Neural progenitor cell (in vitro differentiated cells): ENCODE results near the gene OLFML2A. TPM values are rescaled to one million over a fixed set of nuclear protein-coding genes. Genes with fewer than 3 reads are reported as not detected.

Experiments
- DNase-seq: peaks from one replicate; pipeline ENCODE4 v3.0.0-alpha.2; 2016; ENCODE audit warnings: low spot score
- H2AFZ ChIP-seq: fragments of 200-600 bp; sonication (generic); replicated peaks from 2 replicates; pipeline ENCODE4 v1.6.1; 2016; ENCODE audit warnings: antibody characterized with exemption
- H3F3A ChIP-seq: fragments of 200-600 bp; sonication (generic); 2 replicates; pipeline ENCODE4 v1.6.1; 2016; ENCODE audit warnings: antibody characterized with exemption, low read depth
- H3K27ac ChIP-seq: fragments of 200-600 bp; sonication (generic); 2 replicates; pipeline ENCODE4 v1.5.1; 2016; ENCODE audit warnings: mild to moderate bottlenecking
- H3K27me3 ChIP-seq: fragments of 200-600 bp; sonication (generic); 2 replicates; pipeline ENCODE4 v1.6.1; 2016; ENCODE audit warnings: mild to moderate bottlenecking, moderate library complexity
- H3K36me3 ChIP-seq: fragments of 200-600 bp; sonication (generic); 2 replicates; pipeline ENCODE4 v1.5.1; 2016
- H3K4me1 ChIP-seq: fragments of 200-600 bp; sonication (generic); 2 replicates; pipeline ENCODE4 v1.6.1; 2016; ENCODE audit warnings: mixed run types
- H3K4me2 ChIP-seq: fragments of 200-600 bp; sonication (generic); 2 replicates; pipeline ENCODE4 v1.6.1; 2016
- H3K4me3 ChIP-seq: fragments of 200-600 bp; sonication (generic); 2 replicates; pipeline ENCODE4 v1.5.1; 2016
- H3K79me2 ChIP-seq: fragments of 200-600 bp; sonication (generic); 2 replicates; pipeline ENCODE4 v1.6.1; 2016; ENCODE audit warnings: low read depth
- H3K9ac ChIP-seq: fragments of 200-600 bp; sonication (generic); 2 replicates; pipeline ENCODE4 v1.6.1; 2016
- H3K9me3 ChIP-seq: fragments of 200-600 bp; sonication (generic); 2 replicates; pipeline ENCODE4 v1.5.1; 2016; ENCODE audit warnings: low read depth
- H4K20me1 ChIP-seq: fragments of 200-600 bp; sonication (generic); 2 replicates; pipeline ENCODE4 v1.6.1; 2016; ENCODE audit warnings: low read depth
- H3K27ac Mint-ChIP-seq: 3 replicates; pipeline ENCODE4 v1.8.0; 2021; ENCODE audit warnings: mixed read lengths
- H3K27me3 Mint-ChIP-seq: 2 replicates; pipeline ENCODE4 v1.8.0; 2022; ENCODE audit warnings: low read depth, mild to moderate bottlenecking, inconsistent platforms, moderate library complexity, mixed read lengths; ENCODE audit not compliant: insufficient read depth
- H3K36me3 Mint-ChIP-seq: 3 replicates; pipeline ENCODE4 v1.8.0; 2021; ENCODE audit warnings: mixed read lengths
- H3K4me1 Mint-ChIP-seq: 3 replicates; pipeline ENCODE4 v1.8.0; 2021; ENCODE audit warnings: mixed read lengths
- H3K4me3 Mint-ChIP-seq: 3 replicates; pipeline ENCODE4 v1.8.0; 2021; ENCODE audit warnings: mild to moderate bottlenecking, moderate library complexity, mixed read lengths
- H3K9me3 Mint-ChIP-seq: 3 replicates; pipeline ENCODE4 v1.8.0; 2020; ENCODE audit warnings: mixed read lengths
- EZH2 ChIP-seq: fragments of 200-600 bp; sonication (generic); IDR thresholded peaks from 2 replicates; pipeline ENCODE4 v1.6.1; 2017; ENCODE audit warnings: antibody characterized with exemption, mild to moderate bottlenecking, moderate library complexity
- EZH2phosphoT487 ChIP-seq: fragments of 200-600 bp; sonication (generic); IDR thresholded peaks from 2 replicates; pipeline ENCODE4 v1.6.1; 2017; ENCODE audit warnings: antibody characterized with exemption
- total RNA-seq: library from RNA; depleted of rRNA; stranded (reverse); fragments of >200 nt; gene quantifications from 2 replicates; pipeline ENCODE4 v1.2.3, GENCODE V29; 2015; ENCODE audit warnings: low replicate concordance
- TF ChIP-seq, protein P1 (sequence below): fragments of 200-600 bp; sonication (generic); IDR thresholded peaks from 2 replicates; pipeline ENCODE4 v1.5.1; 2017; ENCODE audit warnings: antibody characterized with exemption, mild to moderate bottlenecking

OLFML2A gene
- total RNA-seq, 1 donor from 2014 or later, result 3.1 TPM

DNA sequence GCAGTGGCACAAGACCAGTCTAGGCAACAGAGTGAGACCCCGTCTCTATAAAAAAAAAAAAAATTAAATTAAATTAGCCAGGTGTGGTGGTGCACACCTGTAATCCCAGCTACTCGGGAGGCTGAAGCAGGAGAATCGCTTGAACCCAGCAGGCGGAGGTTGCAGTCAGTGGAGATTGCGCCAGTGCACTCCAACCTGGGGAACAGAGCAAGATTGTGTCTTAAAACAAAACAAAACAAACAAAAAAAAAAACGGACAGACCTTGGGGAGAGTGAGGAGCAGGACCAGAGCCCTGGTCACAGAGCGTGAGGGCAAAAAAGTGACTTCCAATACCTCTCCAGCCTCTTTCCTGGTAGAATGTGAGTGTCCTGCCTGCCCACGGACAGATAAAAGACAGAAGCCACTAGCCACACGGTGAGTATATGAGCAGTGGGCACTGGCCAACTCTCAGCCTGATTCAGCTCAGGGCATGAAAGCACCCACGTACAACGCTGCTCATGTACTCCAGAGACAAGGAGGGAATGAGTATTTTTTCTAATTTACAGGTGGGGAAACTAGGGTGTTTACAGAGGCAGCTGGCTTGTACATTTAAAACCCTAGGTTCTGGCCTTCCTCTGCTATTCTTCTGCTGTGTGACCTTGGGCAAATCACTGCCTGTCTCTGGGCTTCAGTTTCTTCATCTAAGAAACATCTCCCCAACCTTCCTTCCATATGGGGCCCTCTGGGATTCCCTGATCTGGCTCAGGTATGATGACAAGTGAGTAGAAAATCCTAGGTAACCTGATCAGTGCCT lies 1.8 kb downstream of the OLFML2A start:
- Mint-ChIP-seq H3K4me1 (peaks cover 38% of the 10 kb centered on the region), H3K36me3 (no peaks in the 10 kb centered on the region), H3K4me3 (peak overlapping the region; percentile 54), H3K27ac (no peak overlapping the region), H3K9me3 (no peaks in the 10 kb centered on the region), H3K27me3 (peaks cover 31% of the 10 kb centered on the region)
- TF ChIP-seq EZH2, result no peak
- TF ChIP-seq EZH2phosphoT487, result no peak
- TF ChIP-seq, protein P1, sequence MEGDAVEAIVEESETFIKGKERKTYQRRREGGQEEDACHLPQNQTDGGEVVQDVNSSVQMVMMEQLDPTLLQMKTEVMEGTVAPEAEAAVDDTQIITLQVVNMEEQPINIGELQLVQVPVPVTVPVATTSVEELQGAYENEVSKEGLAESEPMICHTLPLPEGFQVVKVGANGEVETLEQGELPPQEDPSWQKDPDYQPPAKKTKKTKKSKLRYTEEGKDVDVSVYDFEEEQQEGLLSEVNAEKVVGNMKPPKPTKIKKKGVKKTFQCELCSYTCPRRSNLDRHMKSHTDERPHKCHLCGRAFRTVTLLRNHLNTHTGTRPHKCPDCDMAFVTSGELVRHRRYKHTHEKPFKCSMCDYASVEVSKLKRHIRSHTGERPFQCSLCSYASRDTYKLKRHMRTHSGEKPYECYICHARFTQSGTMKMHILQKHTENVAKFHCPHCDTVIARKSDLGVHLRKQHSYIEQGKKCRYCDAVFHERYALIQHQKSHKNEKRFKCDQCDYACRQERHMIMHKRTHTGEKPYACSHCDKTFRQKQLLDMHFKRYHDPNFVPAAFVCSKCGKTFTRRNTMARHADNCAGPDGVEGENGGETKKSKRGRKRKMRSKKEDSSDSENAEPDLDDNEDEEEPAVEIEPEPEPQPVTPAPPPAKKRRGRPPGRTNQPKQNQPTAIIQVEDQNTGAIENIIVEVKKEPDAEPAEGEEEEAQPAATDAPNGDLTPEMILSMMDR, result no peak
- Histone ChIP-seq H3K4me3 (peak overlapping the region; percentile 12), H3K4me1 (peaks cover 17% of the 10 kb centered on the region), H3F3A (peaks cover 28% of the 10 kb centered on the region), H3K27me3 (peaks cover 29% of the 10 kb centered on the region), H3K27ac (no peak overlapping the region), H3K4me2 (peak overlapping the region; percentile 68), H3K79me2 (no peaks in the 10 kb centered on the region), H3K9me3 (no peaks in the 10 kb centered on the region), H2AFZ (peak overlapping the region; percentile 78), H4K20me1 (no peaks in the 10 kb centered on the region), H3K9ac (no peak overlapping the region), H3K36me3 (no peaks in the 10 kb centered on the region)
- DNase-seq, result no peak

DNA sequence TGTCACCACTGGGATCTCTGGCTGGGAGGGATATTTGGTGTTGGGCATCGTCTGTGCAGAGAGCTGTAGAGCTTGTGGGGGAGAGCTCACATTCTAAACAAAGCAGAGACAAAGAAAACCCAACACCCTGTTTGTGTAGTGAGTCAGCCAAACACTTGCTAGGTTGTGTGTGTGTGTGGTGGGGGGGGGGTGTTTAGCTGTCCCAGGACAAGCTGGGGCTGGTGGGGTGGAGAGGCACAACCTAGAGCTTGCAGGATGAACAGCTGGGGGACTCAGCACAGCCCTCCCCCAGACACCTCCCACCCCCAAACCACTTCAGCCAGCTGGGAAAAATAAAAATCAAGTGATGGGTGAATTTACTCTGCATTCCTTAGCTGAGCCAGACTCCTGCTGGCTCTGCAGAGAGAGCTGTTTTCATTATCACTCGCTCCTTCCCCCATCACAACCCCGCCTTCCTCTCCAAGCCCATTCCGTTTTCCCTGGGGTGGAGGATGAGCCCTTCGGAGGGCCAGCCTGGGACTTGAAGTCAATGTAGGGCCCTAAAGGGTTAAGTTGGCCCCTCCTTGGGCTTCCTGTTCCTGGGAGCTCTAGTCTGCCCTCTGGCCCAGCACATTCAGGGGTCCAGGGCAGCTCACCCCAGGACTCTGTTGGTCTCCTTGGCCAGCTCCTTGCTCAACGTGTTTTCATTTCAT lies 2.6 kb downstream of the OLFML2A start:
- Histone ChIP-seq H3K36me3 (no peaks in the 10 kb centered on the region), H3K27ac (no peak overlapping the region), H3K9ac (no peak overlapping the region), H3K27me3 (peaks cover 29% of the 10 kb centered on the region), H3K79me2 (no peaks in the 10 kb centered on the region), H3K4me2 (peak overlapping the region; percentile 68), H3K4me3 (peak overlapping the region; percentile 12), H3F3A (peaks cover 27% of the 10 kb centered on the region), H3K9me3 (no peaks in the 10 kb centered on the region), H4K20me1 (no peaks in the 10 kb centered on the region), H3K4me1 (peaks cover 17% of the 10 kb centered on the region), H2AFZ (peak overlapping the region; percentile 78)
- H3K36me3 Mint-ChIP-seq, result no peaks in the 10 kb centered on the region
- peak overlapping the region; percentile 53 for H3K27ac Mint-ChIP-seq
- TF ChIP-seq, protein P1, result no peak
- TF ChIP-seq EZH2phosphoT487 (no peak), EZH2 (no peak)
- no peaks in the 10 kb centered on the region for H3K9me3 Mint-ChIP-seq
- DNase-seq, result peak; percentile 69
- peak overlapping the region; percentile 75 for H3K4me3 Mint-ChIP-seq
- H3K27me3 Mint-ChIP-seq, result peaks cover 30% of the 10 kb centered on the region
- peaks cover 32% of the 10 kb centered on the region for H3K4me1 Mint-ChIP-seq

DNA sequence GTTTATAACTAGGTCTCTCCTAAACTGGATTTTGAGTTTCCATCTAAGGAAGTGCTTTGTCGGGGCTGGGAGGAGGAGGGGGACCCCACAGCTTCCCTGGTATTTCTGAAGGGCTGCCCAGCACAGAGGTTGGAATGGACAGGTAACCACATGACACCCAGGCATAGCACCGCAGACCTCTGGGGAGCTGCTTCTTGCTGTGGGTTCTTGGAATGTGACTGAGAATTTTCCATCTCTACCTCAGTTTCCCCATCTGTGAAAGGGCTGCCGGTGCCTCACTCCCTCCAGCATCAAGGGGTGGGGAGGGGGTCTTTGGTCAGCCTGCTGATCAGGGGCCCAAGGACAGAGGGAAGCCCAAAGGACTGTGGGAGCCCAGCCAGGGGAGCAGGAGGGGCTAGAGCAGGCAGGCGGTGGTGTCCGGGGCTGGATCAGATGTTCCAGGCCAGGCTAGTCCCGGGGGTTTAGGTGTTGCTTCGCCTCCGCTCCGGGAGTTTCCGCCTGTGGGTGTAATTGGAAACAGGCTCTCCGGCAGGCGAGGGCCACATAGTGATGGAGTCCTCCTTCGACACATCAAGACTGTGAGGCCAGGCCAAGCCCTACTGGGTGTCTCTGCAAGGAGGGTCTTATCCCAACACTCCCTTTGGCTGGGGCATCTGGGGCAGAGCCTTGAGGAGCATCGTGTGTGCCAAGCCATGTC lies 3.3 kb downstream of the OLFML2A start:
- Histone ChIP-seq H2AFZ (peak overlapping the region; percentile 78), H3K4me3 (no peak overlapping the region), H3K79me2 (no peaks in the 10 kb centered on the region), H3K27ac (no peak overlapping the region), H3K4me2 (peak overlapping the region; percentile 68), H3K4me1 (peaks cover 17% of the 10 kb centered on the region), H3K9me3 (no peaks in the 10 kb centered on the region), H4K20me1 (no peaks in the 10 kb centered on the region), H3K27me3 (peaks cover 29% of the 10 kb centered on the region), H3K36me3 (no peaks in the 10 kb centered on the region), H3F3A (peaks cover 22% of the 10 kb centered on the region), H3K9ac (no peak overlapping the region)
- no peaks in the 10 kb centered on the region for H3K9me3 Mint-ChIP-seq
- peaks cover 29% of the 10 kb centered on the region for H3K27me3 Mint-ChIP-seq
- no peak for DNase-seq
- TF ChIP-seq, protein P1, result no peak
- TF ChIP-seq EZH2 (no peak), EZH2phosphoT487 (no peak)
- H3K36me3 Mint-ChIP-seq, result no peaks in the 10 kb centered on the region
- peak overlapping the region; percentile 53 for H3K27ac Mint-ChIP-seq
- peaks cover 29% of the 10 kb centered on the region for H3K4me1 Mint-ChIP-seq
- H3K4me3 Mint-ChIP-seq, result peak overlapping the region; percentile 75
